Middle frontal gyrus (tissue), 1 donor: ENCODE results near the gene TNF.

Source experiments
- DNase-seq: peaks from one replicate; pipeline ENCODE4 v3.0.0-alpha.2; 2015; ENCODE audit warnings: low spot score; ENCODE audit errors: extremely low spot score

TNF gene

DNA sequence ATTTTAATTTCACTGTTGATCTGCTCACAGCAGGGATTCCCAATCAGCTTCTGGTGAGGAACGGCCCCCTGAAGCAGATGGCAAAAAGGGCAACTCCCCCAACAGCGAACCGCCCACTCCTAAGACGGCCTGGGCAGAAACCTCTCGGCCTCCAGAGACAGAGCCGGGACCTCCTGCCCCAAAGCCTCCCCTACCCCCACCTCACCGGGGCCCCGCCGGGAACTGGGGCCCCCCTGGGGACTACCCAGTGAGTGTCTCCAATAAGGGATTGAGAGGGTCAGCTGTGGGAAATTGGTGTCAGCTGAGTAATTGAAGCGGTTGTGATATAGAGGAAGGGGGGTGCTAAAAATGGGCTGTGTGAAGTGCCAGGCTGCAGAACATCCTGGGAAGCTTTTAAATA, 51.6 kb downstream of the TNF start:
- DNase-seq = no peak

DNA sequence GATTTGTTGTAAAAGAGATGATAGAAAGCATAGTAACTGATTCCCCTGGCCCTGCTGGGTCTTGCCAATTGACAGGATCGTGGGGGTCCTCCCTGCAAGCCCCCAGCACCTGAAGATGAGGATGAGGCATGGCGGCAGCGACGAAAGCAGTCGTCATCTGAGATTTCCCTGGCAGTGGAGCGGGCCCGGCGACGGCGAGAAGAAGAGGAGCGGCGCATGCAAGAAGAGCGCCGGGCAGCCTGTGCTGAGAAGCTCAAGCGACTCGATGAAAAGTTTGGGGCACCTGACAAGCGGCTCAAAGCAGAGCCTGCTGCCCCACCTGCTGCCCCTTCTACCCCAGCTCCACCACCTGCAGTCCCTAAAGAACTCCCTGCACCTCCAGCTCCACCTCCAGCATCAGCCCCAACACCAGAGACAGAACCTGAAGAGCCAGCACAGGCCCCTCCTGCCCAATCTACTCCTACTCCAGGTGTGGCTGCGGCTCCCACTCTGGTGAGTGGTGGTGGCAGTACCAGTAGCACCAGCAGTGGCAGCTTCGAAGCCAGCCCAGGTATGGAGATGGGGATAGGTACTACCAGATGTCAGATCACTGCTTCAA, 52.4 kb downstream of the TNF start:
- no peak for DNase-seq
